ENCODE results near the gene CTU1. TPM values are rescaled to one million over a fixed set of nuclear protein-coding genes. Genes with fewer than 3 reads are reported as not detected.

The CTU1 gene
- total RNA-seq, 1 experiment from 2014 or later: 9.3 TPM

DNA sequence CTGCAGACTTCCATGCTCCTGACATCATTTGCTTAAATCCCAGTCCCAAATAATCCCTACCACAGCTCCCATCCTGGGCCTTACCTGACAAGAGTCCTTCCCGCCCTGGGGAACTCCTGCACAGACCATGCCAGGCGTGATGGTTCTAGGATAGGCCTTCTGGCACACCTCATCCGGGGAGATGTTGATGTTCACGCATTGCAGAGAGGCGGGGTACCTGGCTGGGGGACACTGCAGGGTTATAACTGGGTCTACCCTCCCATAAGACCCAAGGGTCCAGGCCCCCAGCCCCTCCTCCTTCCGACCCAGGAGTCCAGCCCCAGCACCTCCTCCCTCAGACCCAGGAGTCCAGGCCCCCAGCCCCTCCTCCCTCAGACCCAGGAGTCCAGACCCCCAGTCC lies 29.5 kb downstream of the CTU1 start:
- no peak for ATAC-seq
- DNase-seq (ENCODE audit: low read depth, low spot score): no peak
- TF ChIP-seq POLR2AphosphoS5 (IDR thresholded peaks at IDR 0.05; ENCODE audit: low read depth, low read length): no peak
- TF ChIP-seq, protein P1, sequence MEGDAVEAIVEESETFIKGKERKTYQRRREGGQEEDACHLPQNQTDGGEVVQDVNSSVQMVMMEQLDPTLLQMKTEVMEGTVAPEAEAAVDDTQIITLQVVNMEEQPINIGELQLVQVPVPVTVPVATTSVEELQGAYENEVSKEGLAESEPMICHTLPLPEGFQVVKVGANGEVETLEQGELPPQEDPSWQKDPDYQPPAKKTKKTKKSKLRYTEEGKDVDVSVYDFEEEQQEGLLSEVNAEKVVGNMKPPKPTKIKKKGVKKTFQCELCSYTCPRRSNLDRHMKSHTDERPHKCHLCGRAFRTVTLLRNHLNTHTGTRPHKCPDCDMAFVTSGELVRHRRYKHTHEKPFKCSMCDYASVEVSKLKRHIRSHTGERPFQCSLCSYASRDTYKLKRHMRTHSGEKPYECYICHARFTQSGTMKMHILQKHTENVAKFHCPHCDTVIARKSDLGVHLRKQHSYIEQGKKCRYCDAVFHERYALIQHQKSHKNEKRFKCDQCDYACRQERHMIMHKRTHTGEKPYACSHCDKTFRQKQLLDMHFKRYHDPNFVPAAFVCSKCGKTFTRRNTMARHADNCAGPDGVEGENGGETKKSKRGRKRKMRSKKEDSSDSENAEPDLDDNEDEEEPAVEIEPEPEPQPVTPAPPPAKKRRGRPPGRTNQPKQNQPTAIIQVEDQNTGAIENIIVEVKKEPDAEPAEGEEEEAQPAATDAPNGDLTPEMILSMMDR (IDR thresholded peaks at IDR 0.05): no peak
- no peak for TF ChIP-seq SIN3A (IDR thresholded peaks at IDR 0.05; ENCODE audit: borderline replicate concordance, insufficient read depth, low read depth, low read length)
- TF ChIP-seq TCF7L2 (IDR thresholded peaks at IDR 0.05; ENCODE audit: low read depth, low read length): no peak
- no peak for TF ChIP-seq REST (IDR thresholded peaks at IDR 0.05; ENCODE audit: insufficient read depth in 1 of 2, low read depth in 2 of 2, low read length in 1 of 2)
- Histone ChIP-seq H3K9me3 (ENCODE audit: control insufficient read depth, insufficient read depth, low read depth, low read length) (no peaks in the 10 kb centered on the region), H3K27me3 (ENCODE audit: control insufficient read depth, insufficient read depth, low read length) (no peaks in the 10 kb centered on the region), H3K4me3 (ENCODE audit: low read depth in 2 of 2, low read length in 2 of 2) (no peak overlapping the region), H3K27ac (ENCODE audit: low read length) (no peak overlapping the region), H3K4me1 (ENCODE audit: control insufficient read depth, insufficient read depth, low read length) (no peaks in the 10 kb centered on the region), H3K36me3 (ENCODE audit: control insufficient read depth, insufficient read depth, low read length) (no peaks in the 10 kb centered on the region)
- ChIA-PET POLR2A (no interaction called here), CTCF (no interaction called here)
- no TSS peak for BruUV-seq (replicated peaks)
- intact Hi-C loops (cut with micrococcal nuclease; ENCODE audit: unreplicated experiment) (no loop called here), in situ Hi-C loops (cut with HindIII; ENCODE audit: low pct_unique_long_range_greater_than_20kb, low sequenced_read_pairs) (no loop called here)

DNA sequence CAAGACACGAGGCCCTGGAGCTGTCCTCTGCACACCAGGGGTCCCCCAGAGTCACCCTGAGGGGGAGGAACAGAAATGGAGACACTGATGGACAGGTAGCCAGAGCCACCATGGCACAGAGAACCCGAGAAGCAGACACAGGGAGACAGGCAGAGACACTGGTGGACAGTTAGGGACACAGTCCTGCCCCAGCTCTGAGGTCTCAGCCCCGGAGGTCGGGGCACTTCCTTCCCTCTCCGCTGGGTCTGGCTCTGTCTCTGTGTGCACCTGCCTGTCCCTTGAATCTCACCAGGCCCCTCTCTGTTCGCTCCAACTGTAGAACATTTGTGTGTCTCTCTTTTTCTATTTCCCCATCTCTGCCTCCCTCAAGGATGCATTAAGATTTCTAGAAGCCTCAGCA lies 30.1 kb downstream of the CTU1 start:
- Histone ChIP-seq H3K27ac (ENCODE audit: low read length) (no peak overlapping the region), H3K27me3 (ENCODE audit: control insufficient read depth, insufficient read depth, low read length) (no peaks in the 10 kb centered on the region), H3K36me3 (ENCODE audit: control insufficient read depth, insufficient read depth, low read length) (no peaks in the 10 kb centered on the region), H3K4me1 (ENCODE audit: control insufficient read depth, insufficient read depth, low read length) (no peaks in the 10 kb centered on the region), H3K9me3 (ENCODE audit: control insufficient read depth, insufficient read depth, low read depth, low read length) (0 out of 2 replicates have a peak, but pooled peaks cover 4% of the 10 kb centered on the region), H3K4me3 (ENCODE audit: low read depth in 2 of 2, low read length in 2 of 2) (no peak overlapping the region)
- in situ Hi-C loops (cut with HindIII; ENCODE audit: low pct_unique_long_range_greater_than_20kb, low sequenced_read_pairs) (no loop called here), intact Hi-C loops (cut with micrococcal nuclease; ENCODE audit: unreplicated experiment) (no loop called here)
- TF ChIP-seq, protein P1 (IDR thresholded peaks at IDR 0.05): no peak
- TF ChIP-seq REST (IDR thresholded peaks at IDR 0.05; ENCODE audit: insufficient read depth in 1 of 2, low read depth in 2 of 2, low read length in 1 of 2) (no peak), POLR2AphosphoS5 (IDR thresholded peaks at IDR 0.05; ENCODE audit: low read depth, low read length) (no peak), TCF7L2 (IDR thresholded peaks at IDR 0.05; ENCODE audit: low read depth, low read length) (no peak), SIN3A (IDR thresholded peaks at IDR 0.05; ENCODE audit: borderline replicate concordance, insufficient read depth, low read depth, low read length) (no peak)
- ChIA-PET POLR2A (no interaction called here), CTCF (interaction anchor here (0.6 kb wide), 1 partner anchor 10 kb away, joined by 4 read pairs; no protein-coding TSS in a partner anchor)
- DNase-seq (ENCODE audit: low read depth, low spot score): no peak
- 0 out of 2 replicates have a peak, but pooled peaks have one; percentile 51 for ATAC-seq
- no TSS peak for BruUV-seq (replicated peaks)

Data from Panc1 (cell line).